ENCODE results near the gene MRGPRD. TPM values are rescaled to one million over a fixed set of nuclear protein-coding genes. Genes with fewer than 3 reads are reported as not detected.

MRGPRD gene
- total RNA-seq, 4 donors from 2014 or later, result 2.9 to 5.4 TPM; not detected in 2

GRCh38 chr11:68978931-68979594 is 1.7 kb downstream of the MRGPRD start:
- TF ChIP-seq EP300 (IDR thresholded peaks at IDR 0.05), result no peak
- no peak for TF ChIP-seq POLR2AphosphoS5 (IDR thresholded peaks at IDR 0.05)
- TF ChIP-seq CTCF (IDR thresholded peaks at IDR 0.05), result no peak
- TF ChIP-seq POLR2A (IDR thresholded peaks at IDR 0.05), result no peak
- no peaks in the 10 kb centered on the region for H3K27me3 ChIP-seq
- H3K4me3 ChIP-seq, result no peak overlapping the region
- no peaks in the 10 kb centered on the region for H3K9me3 ChIP-seq
- ATAC-seq, result no peak
- no peak overlapping the region for H3K27ac ChIP-seq
- no peaks in the 10 kb centered on the region for H3K36me3 ChIP-seq
- WGBS, 2 donors (ENCODE audit: low coverage in 1 of 2), result 76% methylated on average over 5 of the region's 15 CpGs; no CpG with 5 or more reads in 1 of the 2 donors
- peaks cover 0 to 18% (median 0%) of the 10 kb centered on the region in 3 donors for H3K4me1 ChIP-seq

GRCh38 chr11:68978626-68978930 is 2.2 kb downstream of the MRGPRD start:
- Histone ChIP-seq H3K27me3 (no peaks in the 10 kb centered on the region), H3K36me3 (no peaks in the 10 kb centered on the region), H3K9me3 (no peaks in the 10 kb centered on the region), H3K27ac (no peak overlapping the region), H3K4me3 (no peak overlapping the region), H3K4me1 (peaks cover 0 to 21% (median 0%) of the 10 kb centered on the region in 3 donors)
- no peak for TF ChIP-seq POLR2A (IDR thresholded peaks at IDR 0.05)
- TF ChIP-seq POLR2AphosphoS5 (IDR thresholded peaks at IDR 0.05), result no peak
- TF ChIP-seq EP300 (IDR thresholded peaks at IDR 0.05), result no peak
- no peak for TF ChIP-seq CTCF (IDR thresholded peaks at IDR 0.05)
- no peak for ATAC-seq
- 40 to 82% methylated on average over 1 to 2 of the region's 5 CpGs for WGBS, 2 donors (ENCODE audit: low coverage in 1 of 2)

GRCh38 chr11:68977781-68978625 is 2.8 kb downstream of the MRGPRD start:
- 77 to 84% methylated on average over 7 to 11 of the region's 14 CpGs for WGBS, 2 donors (ENCODE audit: low coverage in 1 of 2)
- Histone ChIP-seq H3K4me3 (no peak overlapping the region), H3K27me3 (no peaks in the 10 kb centered on the region), H3K4me1 (peaks cover 0 to 27% (median 0%) of the 10 kb centered on the region in 3 donors), H3K27ac (no peak overlapping the region), H3K9me3 (no peaks in the 10 kb centered on the region), H3K36me3 (no peaks in the 10 kb centered on the region)
- no peak for ATAC-seq
- TF ChIP-seq CTCF (IDR thresholded peaks at IDR 0.05), result no peak
- no peak for TF ChIP-seq EP300 (IDR thresholded peaks at IDR 0.05)
- TF ChIP-seq POLR2AphosphoS5 (IDR thresholded peaks at IDR 0.05), result no peak
- TF ChIP-seq POLR2A (IDR thresholded peaks at IDR 0.05), result no peak

GRCh38 chr11:68976563-68976962 is 4.2 kb downstream of the MRGPRD start:
- no peak for TF ChIP-seq POLR2A (IDR thresholded peaks at IDR 0.05)
- no peak for TF ChIP-seq CTCF (IDR thresholded peaks at IDR 0.05)
- TF ChIP-seq POLR2AphosphoS5 (IDR thresholded peaks at IDR 0.05), result no peak
- no peak for TF ChIP-seq EP300 (IDR thresholded peaks at IDR 0.05)
- H3K4me3 ChIP-seq, result no peak overlapping the region
- no peaks in the 10 kb centered on the region for H3K36me3 ChIP-seq
- no peaks in the 10 kb centered on the region for H3K27me3 ChIP-seq
- no peak overlapping the region for H3K27ac ChIP-seq
- no peaks in the 10 kb centered on the region for H3K9me3 ChIP-seq
- 29% methylated on average over 2 of the region's 4 CpGs; no CpG with 5 or more reads in 1 of the 2 donors for WGBS, 2 donors (ENCODE audit: low coverage in 1 of 2)
- ATAC-seq, result no peak
- peaks cover 0 to 30% (median 0%) of the 10 kb centered on the region in 3 donors for H3K4me1 ChIP-seq
